HG03025 (cell line): ENCODE measurements around the gene ARMC12.
"Not testable (repeated sequence)": the region's sequence is repeated elsewhere in the genome, so short reads cannot be mapped to it uniquely, and the experiment has no call there.

Source experiments
- ATAC-seq: cut with Tn5 transposase; IDR thresholded peaks from one replicate; pipeline ENCODE4 v1.9.1; 2021; ENCODE audit warnings: mild to moderate bottlenecking, moderate library complexity; ENCODE audit not compliant: unreplicated experiment, low FRiP score

Gene ARMC12

GRCh38 chr6:35733633-35734032, 3.2 kb upstream of the ARMC12 start:
- ATAC-seq: no peak

- ATAC-seq: not testable (repeated sequence)
Observed at GRCh38 chr6:35734319-35734718, 2.5 kb upstream of the ARMC12 start.

- ATAC-seq: no peak
Observed at GRCh38 chr6:35735452-35735851, 1.4 kb upstream of the ARMC12 start.

GRCh38 chr6:35736253-35736894, 458 bp upstream of the ARMC12 start:
- ATAC-seq: no peak

- ATAC-seq: no peak
Observed at GRCh38 chr6:35737413-35738211, 780 bp downstream of the ARMC12 start.

GRCh38 chr6:35739645-35740524, 3.1 kb downstream of the ARMC12 start:
- ATAC-seq: no peak

- no peak for ATAC-seq
Observed at GRCh38 chr6:35742842-35743241, 6.0 kb downstream of the ARMC12 start.

GRCh38 chr6:35745509-35745908, 8.7 kb downstream of the ARMC12 start:
- ATAC-seq: no peak

- ATAC-seq: no peak
Observed at GRCh38 chr6:35746516-35746915, 9.7 kb downstream of the ARMC12 start.

- no peak for ATAC-seq
Observed at GRCh38 chr6:35747877-35748276, 11.0 kb downstream of the ARMC12 start.

- ATAC-seq: no peak
Observed at GRCh38 chr6:35750557-35750956, 13.7 kb downstream of the ARMC12 start.

GRCh38 chr6:35751594-35751993, 14.8 kb downstream of the ARMC12 start:
- ATAC-seq: no peak

GRCh38 chr6:35752330-35752729, 15.5 kb downstream of the ARMC12 start:
- no peak for ATAC-seq

- ATAC-seq: no peak
Observed at GRCh38 chr6:35754452-35755277, 17.8 kb downstream of the ARMC12 start.

GRCh38 chr6:35755278-35755924, 18.6 kb downstream of the ARMC12 start:
- no peak for ATAC-seq

GRCh38 chr6:35757456-35758123, 20.8 kb downstream of the ARMC12 start:
- ATAC-seq: no peak

- no peak for ATAC-seq
Observed at GRCh38 chr6:35759426-35759825, 22.6 kb downstream of the ARMC12 start.

GRCh38 chr6:35765739-35766138, 28.9 kb downstream of the ARMC12 start:
- ATAC-seq: no peak

GRCh38 chr6:35769211-35769610, 32.4 kb downstream of the ARMC12 start:
- ATAC-seq: no peak
